ENCODE measurements around the gene PHF20. TPM values are rescaled to one million over a fixed set of nuclear protein-coding genes. Genes with fewer than 3 reads are reported as not detected.

PHF20 gene
- total and polyA plus RNA-seq, 2 of the 13 experiments (the other 11 are each of a cell fraction or from before 2014, with no cell fraction given), result 22.8 to 34.1 TPM

- TF ChIP-seq FOXA1 (IDR thresholded peaks at IDR 0.05), result no peak
- no peak for TF ChIP-seq FOXA1 (CRISPR knock-in tag; IDR thresholded peaks at IDR 0.05)
These were observed 196.3 kb downstream of the PHF20 start, which contains the start of gene CNBD2 (continued) for GRCh38 chr20:35967979-35968640.

GRCh38 chr20:35968930-35969329 is 197.1 kb downstream of the PHF20 start:
- no peaks in the 10 kb centered on the region for H3K4me1 ChIP-seq (ENCODE audit: insufficient read depth, low read length)
- ChIA-PET CTCF (ENCODE audit: low intra/inter-chr PET ratio, low total read pairs) (no interaction called here), POLR2A (interaction anchor here (1.1 kb wide), 1 partner anchor 15 kb away, joined by 4 read pairs; the partner anchor contains the start of gene SCAND1)
- intact Hi-C loops (cut with micrococcal nuclease; ENCODE audit: unreplicated experiment) (no loop called here), in situ Hi-C loops (cut with HindIII; ENCODE audit: extremely low pct_ligation_motif_present, low pct_unique_long_range_greater_than_20kb) (no loop called here)
- BruUV-seq (replicated peaks), result no TSS peak
- no peak overlapping the region for H3K9ac ChIP-seq (ENCODE audit: insufficient read depth, low read depth, low read length)
- no peak overlapping the region for H3K4me2 ChIP-seq (ENCODE audit: low read depth, low read length)
- no peaks in the 10 kb centered on the region for H3K79me2 ChIP-seq (ENCODE audit: insufficient read depth, low read length)
- FAIRE-seq, result no peak
- WGBS (ENCODE audit: low lambda C conversion rate), result 0% methylated on average over 1 of the region's 1 CpG
- H3K36me3 ChIP-seq (replicated peaks in 1 of 2; ENCODE audit: control insufficient read depth in 1 of 2, insufficient read depth in 2 of 2, low read length in 2 of 2), result no peaks in the 10 kb centered on the region
- ATAC-seq, result peak; percentile 52; the same call in 2 of the 3 replicates
- H3K27me3 ChIP-seq (ENCODE audit: control insufficient read depth in 1 of 2, insufficient read depth in 2 of 2, low read length in 2 of 2), result no peaks in the 10 kb centered on the region; a peak in 1 of 5 replicates
- no peak overlapping the region for H3K27ac ChIP-seq (ENCODE audit: extremely low read length, insufficient read depth, low read length)
- no peak overlapping the region for H3K4me3 ChIP-seq (replicated peaks in 1 of 3; ENCODE audit: insufficient read depth in 1 of 3, low read depth in 2 of 3, low read length in 3 of 3)
- H3K9me3 ChIP-seq (ENCODE audit: low read length), result peaks cover 6% of the 10 kb centered on the region; the same call in 1 of the 2 replicates
- H4K20me1 ChIP-seq (ENCODE audit: insufficient read depth, low read length), result no peaks in the 10 kb centered on the region
- DNase-seq (ENCODE audit: low spot score), result no peak
- no peak overlapping the region for H2AFZ ChIP-seq (ENCODE audit: low read length)
- TF ChIP-seq NCOA5 (CRISPR knock-in tag; IDR thresholded peaks at IDR 0.05) (no peak), MAFF (IDR thresholded peaks at IDR 0.05; ENCODE audit: low read depth, low read length) (no peak), ZNF616 (CRISPR knock-in tag; IDR thresholded peaks at IDR 0.05; ENCODE audit: low read depth) (no peak), TRIM24 (CRISPR knock-in tag; IDR thresholded peaks at IDR 0.05) (no peak), RFX5 (IDR thresholded peaks at IDR 0.05; ENCODE audit: low read depth, low read length) (0 out of 2 replicates have a peak, but pooled peaks have one; percentile 33), USF2 (IDR thresholded peaks at IDR 0.05; ENCODE audit: low read depth, low read length) (peak; percentile 28; the same call in 1 of the 2 replicates), USF2 (CRISPR knock-in tag; IDR thresholded peaks at IDR 0.05; ENCODE audit: borderline replicate concordance) (no peak; the same call in 1 of the 2 replicates), ZSCAN29 (CRISPR knock-in tag; conservative IDR thresholded peaks at IDR 0.05) (no peak), ZNF430 (CRISPR knock-in tag; IDR thresholded peaks at IDR 0.05) (no peak), NR3C1 (CRISPR knock-in tag; IDR thresholded peaks at IDR 0.05) (no peak), SRF (IDR thresholded peaks at IDR 0.05; ENCODE audit: low read depth, low read length) (no peak), KLF11 (CRISPR knock-in tag; IDR thresholded peaks at IDR 0.05) (no peak), SUZ12 (IDR thresholded peaks at IDR 0.05; ENCODE audit: low read depth, low read length) (no peak)
- TF ChIP-seq, protein P1, sequence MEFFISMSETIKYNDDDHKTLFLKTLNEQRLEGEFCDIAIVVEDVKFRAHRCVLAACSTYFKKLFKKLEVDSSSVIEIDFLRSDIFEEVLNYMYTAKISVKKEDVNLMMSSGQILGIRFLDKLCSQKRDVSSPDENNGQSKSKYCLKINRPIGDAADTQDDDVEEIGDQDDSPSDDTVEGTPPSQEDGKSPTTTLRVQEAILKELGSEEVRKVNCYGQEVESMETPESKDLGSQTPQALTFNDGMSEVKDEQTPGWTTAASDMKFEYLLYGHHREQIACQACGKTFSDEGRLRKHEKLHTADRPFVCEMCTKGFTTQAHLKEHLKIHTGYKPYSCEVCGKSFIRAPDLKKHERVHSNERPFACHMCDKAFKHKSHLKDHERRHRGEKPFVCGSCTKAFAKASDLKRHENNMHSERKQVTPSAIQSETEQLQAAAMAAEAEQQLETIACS (CRISPR knock-in tag; IDR thresholded peaks at IDR 0.05), result no peak
- TF ChIP-seq, protein P2, sequence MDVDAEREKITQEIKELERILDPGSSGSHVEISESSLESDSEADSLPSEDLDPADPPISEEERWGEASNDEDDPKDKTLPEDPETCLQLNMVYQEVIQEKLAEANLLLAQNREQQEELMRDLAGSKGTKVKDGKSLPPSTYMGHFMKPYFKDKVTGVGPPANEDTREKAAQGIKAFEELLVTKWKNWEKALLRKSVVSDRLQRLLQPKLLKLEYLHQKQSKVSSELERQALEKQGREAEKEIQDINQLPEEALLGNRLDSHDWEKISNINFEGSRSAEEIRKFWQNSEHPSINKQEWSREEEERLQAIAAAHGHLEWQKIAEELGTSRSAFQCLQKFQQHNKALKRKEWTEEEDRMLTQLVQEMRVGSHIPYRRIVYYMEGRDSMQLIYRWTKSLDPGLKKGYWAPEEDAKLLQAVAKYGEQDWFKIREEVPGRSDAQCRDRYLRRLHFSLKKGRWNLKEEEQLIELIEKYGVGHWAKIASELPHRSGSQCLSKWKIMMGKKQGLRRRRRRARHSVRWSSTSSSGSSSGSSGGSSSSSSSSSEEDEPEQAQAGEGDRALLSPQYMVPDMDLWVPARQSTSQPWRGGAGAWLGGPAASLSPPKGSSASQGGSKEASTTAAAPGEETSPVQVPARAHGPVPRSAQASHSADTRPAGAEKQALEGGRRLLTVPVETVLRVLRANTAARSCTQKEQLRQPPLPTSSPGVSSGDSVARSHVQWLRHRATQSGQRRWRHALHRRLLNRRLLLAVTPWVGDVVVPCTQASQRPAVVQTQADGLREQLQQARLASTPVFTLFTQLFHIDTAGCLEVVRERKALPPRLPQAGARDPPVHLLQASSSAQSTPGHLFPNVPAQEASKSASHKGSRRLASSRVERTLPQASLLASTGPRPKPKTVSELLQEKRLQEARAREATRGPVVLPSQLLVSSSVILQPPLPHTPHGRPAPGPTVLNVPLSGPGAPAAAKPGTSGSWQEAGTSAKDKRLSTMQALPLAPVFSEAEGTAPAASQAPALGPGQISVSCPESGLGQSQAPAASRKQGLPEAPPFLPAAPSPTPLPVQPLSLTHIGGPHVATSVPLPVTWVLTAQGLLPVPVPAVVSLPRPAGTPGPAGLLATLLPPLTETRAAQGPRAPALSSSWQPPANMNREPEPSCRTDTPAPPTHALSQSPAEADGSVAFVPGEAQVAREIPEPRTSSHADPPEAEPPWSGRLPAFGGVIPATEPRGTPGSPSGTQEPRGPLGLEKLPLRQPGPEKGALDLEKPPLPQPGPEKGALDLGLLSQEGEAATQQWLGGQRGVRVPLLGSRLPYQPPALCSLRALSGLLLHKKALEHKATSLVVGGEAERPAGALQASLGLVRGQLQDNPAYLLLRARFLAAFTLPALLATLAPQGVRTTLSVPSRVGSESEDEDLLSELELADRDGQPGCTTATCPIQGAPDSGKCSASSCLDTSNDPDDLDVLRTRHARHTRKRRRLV (CRISPR knock-in tag; IDR thresholded peaks at IDR 0.05), result no peak
